GM12873 (cell line): Measurements from ENCODE around the gene BTF3.

Source experiments
- CTCF ChIP-seq: IDR thresholded peaks from 2 replicates; pipeline ENCODE4 v1.5.1; 2012; ENCODE audit warnings: low read depth, mild to moderate bottlenecking, moderate library complexity, low read length, control low read depth; ENCODE audit not compliant: insufficient read depth; ENCODE audit errors: missing control alignments

The BTF3 gene

GRCh38 chr5:73480500-73480899, 17.7 kb upstream of the BTF3 start:
- TF ChIP-seq CTCF = no peak

GRCh38 chr5:73482383-73483136, 15.7 kb upstream of the BTF3 start:
- TF ChIP-seq CTCF = no peak

GRCh38 chr5:73483676-73484075, 14.6 kb upstream of the BTF3 start:
- TF ChIP-seq CTCF = no peak

GRCh38 chr5:73484511-73484910, 13.7 kb upstream of the BTF3 start:
- no peak for TF ChIP-seq CTCF

GRCh38 chr5:73485715-73486114, 12.5 kb upstream of the BTF3 start:
- no peak for TF ChIP-seq CTCF

GRCh38 chr5:73486119-73486899, 11.9 kb upstream of the BTF3 start:
- TF ChIP-seq CTCF = no peak

- no peak for TF ChIP-seq CTCF
These were observed 10.4 kb upstream of the BTF3 start for GRCh38 chr5:73487815-73488214.
